SK-N-SH (cell line): ENCODE data around the gene SVIL. TPM values are rescaled to one million over a fixed set of nuclear protein-coding genes. Genes with fewer than 3 reads are reported as not detected.
"Not testable (repeated sequence)": the region's sequence is repeated elsewhere in the genome, so short reads cannot be mapped to it uniquely, and the experiment has no call there.

Experiments
- CTCF ChIA-PET: fragments of 300-600, 350-600 bp; formaldehyde crosslinking; extraction: SDS; loops from one replicate; lab custom pipeline; 2021; lab: Yijun Ruan, JAX
- POLR2A ChIA-PET: fragments of 350-600 bp; sonication (Branson Sonifier 250); formaldehyde crosslinking; extraction: SDS; loops from one replicate; lab custom pipeline; 2020; ENCODE audit warnings: antibody characterized with exemption, inconsistent platforms; lab: Yijun Ruan, JAX
- DNase-seq: peaks from one replicate; pipeline ENCODE4 v3.0.0; 2012
- H2AFZ ChIP-seq: fragments of 200-600 bp; sonication (generic); 2 replicates; pipeline ENCODE4 v1.8.1; 2016; ENCODE audit warnings: antibody characterized with exemption, mild to moderate bottlenecking, low read depth
- H3F3A ChIP-seq: fragments of 200-600 bp; sonication (generic); replicated peaks from 2 replicates; pipeline ENCODE3; 2016; ENCODE audit warnings: antibody characterized with exemption, mild to moderate bottlenecking; ENCODE audit not compliant: insufficient read depth
- H3K27ac ChIP-seq, 2 experiments: fragments of 200-500 bp in 1 of 2; fragments of 200-600 bp in 1 of 2; sonication (Bioruptor generic) in 1 of 2; sonication (generic), shearing (Covaris generic) in 1 of 2; 2 replicates each; pipeline versions ENCODE4 v1.5.1 to v1.6.1; 2014 to 2016; ENCODE audit warnings: low read depth in 2 of 2, inconsistent platforms in 1 of 2, low read length in 1 of 2, mild to moderate bottlenecking in 1 of 2, mixed read lengths in 1 of 2
- H3K27me3 ChIP-seq: fragments of 200-600 bp; sonication (generic), shearing (Covaris generic); 2 replicates; pipeline ENCODE4 v1.6.1; 2016; ENCODE audit warnings: mixed run types; ENCODE audit not compliant: insufficient read depth
- H3K36me3 ChIP-seq, 2 experiments: fragments of 200-500 bp in 1 of 2; fragments of 200-600 bp in 1 of 2; sonication (Bioruptor generic) in 1 of 2; sonication (generic) in 1 of 2; replicated peaks in 1 of 2; 2 replicates each; pipeline versions ENCODE3 to v1.5.1; 2014 to 2016; ENCODE audit warnings: low read length in 1 of 2, mild to moderate bottlenecking in 1 of 2; ENCODE audit not compliant: insufficient read depth in 2 of 2, control insufficient read depth in 1 of 2
- H3K4me1 ChIP-seq, 2 experiments: fragments of 200-500 bp in 1 of 2; fragments of 200-600 bp in 1 of 2; sonication (Bioruptor generic) in 1 of 2; sonication (generic), shearing (Covaris generic) in 1 of 2; 2 replicates each; pipeline versions ENCODE4 v1.5.1 to v1.6.1; 2014 to 2016; ENCODE audit warnings: low read depth in 1 of 2, low read length in 1 of 2, mixed run types in 1 of 2; ENCODE audit not compliant: insufficient read depth in 2 of 2, control insufficient read depth in 1 of 2
- H3K4me2 ChIP-seq: fragments of 200-600 bp; sonication (generic), shearing (Covaris generic); 2 replicates; pipeline ENCODE4 v1.6.1; 2017; ENCODE audit warnings: mixed run types
- H3K4me3 ChIP-seq, 2 experiments: fragments of 200-500 bp in 1 of 2; fragments of 200-600 bp in 1 of 2; sonication (Bioruptor generic) in 1 of 2; sonication (generic), shearing (Covaris generic) in 1 of 2; 2 replicates each; pipeline versions ENCODE4 v1.5.1 to v1.8.1; 2014 to 2016; ENCODE audit warnings: low read depth in 2 of 2, inconsistent platforms in 1 of 2, low read length in 1 of 2, mild to moderate bottlenecking in 1 of 2, mixed read lengths in 1 of 2, moderate library complexity in 1 of 2
- H3K79me2 ChIP-seq: fragments of 200-600 bp; sonication (generic); 2 replicates; pipeline ENCODE4 v1.8.1; 2017; ENCODE audit warnings: mild to moderate bottlenecking; ENCODE audit not compliant: insufficient read depth
- H3K9ac ChIP-seq: fragments of 200-600 bp; sonication (generic); 2 replicates; pipeline ENCODE4 v1.6.1; 2017; ENCODE audit warnings: mixed run types
- H3K9me2 ChIP-seq: fragments of 200-600 bp; sonication (generic); 2 replicates; pipeline ENCODE4 v1.6.1; 2017; ENCODE audit warnings: mixed run types
- H3K9me3 ChIP-seq: fragments of 200-600 bp; sonication (generic); 2 replicates; pipeline ENCODE4 v1.6.1; 2017; ENCODE audit warnings: mixed run types, mild to moderate bottlenecking, moderate library complexity
- H4K20me1 ChIP-seq: fragments of 200-600 bp; sonication (generic); 2 replicates; pipeline ENCODE4 v1.6.1; 2017; ENCODE audit warnings: mild to moderate bottlenecking, mixed run types; ENCODE audit not compliant: insufficient read depth
- CHD2 ChIP-seq: fragments of 150-350 bp; IDR thresholded peaks from 2 replicates; pipeline ENCODE4 v1.6.1; 2018; ENCODE audit warnings: low read length; ENCODE audit not compliant: partially characterized antibody
- CTCF ChIP-seq: fragments of 200-600 bp; sonication (generic); IDR thresholded peaks from 2 replicates; pipeline ENCODE4 v1.6.1; 2017; ENCODE audit warnings: antibody characterized with exemption, mild to moderate bottlenecking, moderate library complexity
- FOSL2 ChIP-seq: IDR thresholded peaks from 2 replicates; pipeline ENCODE4 v1.4.0; 2012; ENCODE audit warnings: low read depth, mild to moderate bottlenecking, moderate library complexity, borderline replicate concordance
- FOXM1 ChIP-seq: IDR thresholded peaks from 2 replicates; pipeline ENCODE4 v1.4.0; 2012; ENCODE audit warnings: low read depth, mild to moderate bottlenecking
- GABPA ChIP-seq: IDR thresholded peaks from 2 replicates; pipeline ENCODE4 v1.4.0; 2012; ENCODE audit warnings: low read depth, mild to moderate bottlenecking
- GATA2 ChIP-seq: sonication (generic); formaldehyde crosslinking; IDR thresholded peaks from 2 replicates; pipeline ENCODE4 v1.5.0; 2020; ENCODE audit warnings: mild to moderate bottlenecking, missing genetic modification reagents
- IRF3 ChIP-seq: fragments of 150-350 bp; IDR thresholded peaks from 2 replicates; pipeline ENCODE4 v1.6.1; 2016; ENCODE audit warnings: mild to moderate bottlenecking, low read depth, low read length
- MEF2A ChIP-seq: IDR thresholded peaks from 2 replicates; pipeline ENCODE4 v1.4.0; 2012; ENCODE audit warnings: low read depth, borderline replicate concordance
- MXI1 ChIP-seq: IDR thresholded peaks from 2 replicates; pipeline ENCODE4 v1.6.1; 2012; ENCODE audit warnings: mild to moderate bottlenecking, low read depth, low read length, improper control_type of control experiment
- POLR2AphosphoS5 ChIP-seq: IDR thresholded peaks from 2 replicates; pipeline ENCODE4 v1.6.1; 2012; ENCODE audit warnings: low read depth, low read length
- RCOR1 ChIP-seq: fragments of 150-350 bp; IDR thresholded peaks from 2 replicates; pipeline ENCODE4 v1.6.1; 2017; ENCODE audit warnings: antibody characterized with exemption, low read length
- RXRA ChIP-seq: IDR thresholded peaks from 2 replicates; pipeline ENCODE4 v1.4.0; 2012; ENCODE audit warnings: low read depth, mild to moderate bottlenecking, borderline replicate concordance
- SIN3A ChIP-seq: IDR thresholded peaks from 2 replicates; pipeline ENCODE4 v1.6.1; 2012; ENCODE audit warnings: low read depth, mild to moderate bottlenecking, low read length, moderate library complexity, borderline replicate concordance
- TEAD4 ChIP-seq: IDR thresholded peaks from 2 replicates; pipeline ENCODE4 v1.4.0; 2012; ENCODE audit warnings: mild to moderate bottlenecking, borderline replicate concordance; ENCODE audit not compliant: insufficient read depth
- USF1 ChIP-seq: IDR thresholded peaks from 2 replicates; pipeline ENCODE4 v1.4.0; 2012; ENCODE audit warnings: low read depth, borderline replicate concordance
- YY1 ChIP-seq: IDR thresholded peaks from 2 replicates; pipeline ENCODE4 v1.4.0; 2012; ENCODE audit warnings: low read depth, mild to moderate bottlenecking
- WGBS: methylation state at CpG from one replicate; pipeline ENCODE4 v1.1.6; 2017; ENCODE audit warnings: low lambda C conversion rate; 5-methylcytosine and 5-hydroxymethylcytosine counted together
- polyA plus RNA-seq, 3 experiments: library from polyadenylated mRNA; depleted of rRNA; stranded (reverse); fragments of >200 nt; gene quantifications; 2 replicates each; pipeline ENCODE4 v1.2.3, GENCODE V29; 2012

SVIL gene
- polyA plus RNA-seq, 1 of the 3 experiments (the other 2 are of a cell fraction), result 48.7 TPM

GRCh38 chr10:29514306-29514705 is 120.5 kb downstream of the SVIL start:
- POLR2A ChIA-PET, result no interaction called here
- CTCF ChIA-PET, result interaction anchor here (1.0 to 3.6 kb wide), 8 partner anchors 11 to 119 kb away, joined by 3 to 26 read pairs (median 6); no protein-coding TSS in a partner anchor
- no peaks in the 10 kb centered on the region for H3K9me2 ChIP-seq
- no peaks in the 10 kb centered on the region for H3F3A ChIP-seq
- H4K20me1 ChIP-seq, result peaks cover 26% of the 10 kb centered on the region; the same call in 1 of the 2 replicates
- TF ChIP-seq YY1 (no peak), GATA2 (CRISPR knock-in tag) (no peak), IRF3 (no peak), RCOR1 (no peak), USF1 (no peak)
- no peak for DNase-seq
- H2AFZ ChIP-seq, result no peak overlapping the region
- H3K9ac ChIP-seq, result no peak overlapping the region
- H3K9me3 ChIP-seq, result no peaks in the 10 kb centered on the region
- peaks cover 3% of the 10 kb centered on the region; the same call in 1 of the 2 replicates for H3K79me2 ChIP-seq
- H3K4me2 ChIP-seq, result no peak overlapping the region
- peaks cover 0 to 4% of the 10 kb centered on the region in 2 experiments; a peak in 1 of 4 replicates for H3K4me1 ChIP-seq
- H3K4me3 ChIP-seq, result no peak overlapping the region
- H3K27ac ChIP-seq, result no peak overlapping the region
- WGBS, result 88% methylated on average over 9 of the region's 9 CpGs
- peaks cover 25 to 48% of the 10 kb centered on the region in 2 experiments for H3K36me3 ChIP-seq
- no peaks in the 10 kb centered on the region for H3K27me3 ChIP-seq

GRCh38 chr10:29512425-29512974 is 122.3 kb downstream of the SVIL start:
- Histone ChIP-seq H3K4me2 (no peak overlapping the region), H3K36me3 (peaks cover 26 to 46% of the 10 kb centered on the region in 2 experiments), H3K27ac (no peak overlapping the region), H3K4me1 (peaks cover 0 to 4% of the 10 kb centered on the region in 2 experiments; a peak in 1 of 4 replicates), H3K9me2 (no peaks in the 10 kb centered on the region), H3K79me2 (0 out of 2 replicates have a peak, but pooled peaks cover 3% of the 10 kb centered on the region), H2AFZ (no peak overlapping the region), H3F3A (no peaks in the 10 kb centered on the region), H3K9ac (no peak overlapping the region), H3K27me3 (no peaks in the 10 kb centered on the region), H4K20me1 (peaks cover 23% of the 10 kb centered on the region; the same call in 1 of the 2 replicates), H3K4me3 (no peak overlapping the region), H3K9me3 (no peaks in the 10 kb centered on the region)
- 94% methylated on average over 7 of the region's 10 CpGs for WGBS
- ChIA-PET POLR2A (no interaction called here), CTCF (interaction anchor here (0.7 to 3.6 kb wide), 26 partner anchors 10 to 848 kb away, joined by 3 to 26 read pairs (median 4); partner anchors contain the start of gene BAMBI)
- DNase-seq, result no peak
- TF ChIP-seq POLR2AphosphoS5 (no peak), MXI1 (no peak), RXRA (no peak), FOXM1 (no peak), YY1 (no peak), FOSL2 (no peak), TEAD4 (no peak), CTCF (no peak), SIN3A (no peak), USF1 (no peak), CHD2 (no peak), MEF2A (no peak), GABPA (no peak)

- DNase-seq, H3K9me2 ChIP-seq, H3K4me3 ChIP-seq, H3K9me3 ChIP-seq, H3K9ac ChIP-seq, POLR2A ChIA-PET, H3K4me2 ChIP-seq, H3K27me3 ChIP-seq, H3K79me2 ChIP-seq, H2AFZ ChIP-seq, H3K27ac ChIP-seq, H3K4me1 ChIP-seq, H3F3A ChIP-seq: not testable (repeated sequence)
- CTCF ChIA-PET, result interaction anchor here (1.1 to 3.6 kb wide), 10 partner anchors 9 to 131 kb away, joined by 3 to 26 read pairs (median 11); no protein-coding TSS in a partner anchor
- Histone ChIP-seq H4K20me1 (peaks cover 18% of the 10 kb centered on the region; the same call in 1 of the 2 replicates), H3K36me3 (peaks cover 26 to 43% of the 10 kb centered on the region in 2 experiments)
- WGBS, result 76% methylated on average over 5 of the region's 5 CpGs
These were observed 123.0 kb downstream of the SVIL start for GRCh38 chr10:29511806-29512205.
